ENCODE measurements around the gene PPY.

PPY gene

GRCh38 chr17:43953746-43954145 is 11.5 kb upstream of the PPY start, which contains the start of gene PYY:
Gene PYY, minus strand, starts transcription at chr17:43953940. Its CDS starts 457 bp downstream, at chr17:43953483.
- H3K36me3 ChIP-seq (ENCODE audit: control insufficient read depth in 1 of 2, insufficient read depth in 2 of 2, low read length in 2 of 2): no peaks in the 10 kb centered on the region
- H4K91ac ChIP-seq (ENCODE audit: low read depth, low read length): no peak within 1 kb of the TSS
- no peak within 1 kb of the TSS for H2AFZ ChIP-seq (ENCODE audit: insufficient read depth, low read length, poor library complexity)
- no peak within 1 kb of the TSS for H2BK5ac ChIP-seq (ENCODE audit: low read depth, low read length, poor library complexity)
- no peak for DNase-seq
- no peaks in the 10 kb centered on the region for H3K79me1 ChIP-seq (ENCODE audit: low read length)
- H4K12ac ChIP-seq (ENCODE audit: low read depth, low read length): no peak within 1 kb of the TSS
- no peak within 1 kb of the TSS for H3K4me3 ChIP-seq (ENCODE audit: low read depth, low read length)
- H2AK5ac ChIP-seq (ENCODE audit: low read length): no peak within 1 kb of the TSS
- H2BK120ac ChIP-seq (ENCODE audit: insufficient read depth, low read length, poor library complexity): no peak within 1 kb of the TSS
- H3K9me3 ChIP-seq (ENCODE audit: insufficient read depth, low read depth, low read length): peaks cover 4% of the 10 kb centered on the region
- H3K18ac ChIP-seq (ENCODE audit: low read length): no peak within 1 kb of the TSS
- no peak within 1 kb of the TSS for H2BK12ac ChIP-seq (ENCODE audit: low read length)
- H3K23ac ChIP-seq (ENCODE audit: low read length): no peak within 1 kb of the TSS
- no peak within 1 kb of the TSS for H3K4ac ChIP-seq (ENCODE audit: low read depth, low read length)
- WGBS (ENCODE audit: extremely low coverage, insufficient coverage, insufficient read length): no CpG with 5 or more reads among the region's 11 CpGs
- H3K79me2 ChIP-seq (ENCODE audit: control insufficient read depth, insufficient read depth, low read length, poor library complexity): no peaks in the 10 kb centered on the region
- no peak within 1 kb of the TSS for H3K27ac ChIP-seq (ENCODE audit: low read depth, low read length)
- peaks cover 5 to 11% of the 10 kb centered on the region in 2 experiments for H3K4me1 ChIP-seq (ENCODE audit: control insufficient read depth in 1 of 2, insufficient read depth in 2 of 2, low read length in 2 of 2)
- H4K8ac ChIP-seq (ENCODE audit: low read depth, low read length): no peak within 1 kb of the TSS
- peaks cover 32% of the 10 kb centered on the region for H3K27me3 ChIP-seq (ENCODE audit: insufficient read depth, low read length)
- peak within 1 kb of the TSS; percentile 48 for H3K4me2 ChIP-seq (ENCODE audit: low read length)
- no peak within 1 kb of the TSS for H3K9ac ChIP-seq (ENCODE audit: low read length)
- no peak within 1 kb of the TSS for H3K14ac ChIP-seq (ENCODE audit: low read length)

- no CpG with 5 or more reads among the region's 82 CpGs for WGBS (ENCODE audit: extremely low coverage, insufficient coverage, insufficient read length)
- peaks cover 32% of the 10 kb centered on the region for H3K27me3 ChIP-seq (ENCODE audit: insufficient read depth, low read length)
Measured at GRCh38 chr17:43952724-43953666, 10.7 kb upstream of the PPY start.

GRCh38 chr17:43952351-43952723 is 10.1 kb upstream of the PPY start:
- no peak for DNase-seq
- no CpG with 5 or more reads among the region's 19 CpGs for WGBS (ENCODE audit: extremely low coverage, insufficient coverage, insufficient read length)
- H3K23ac ChIP-seq (ENCODE audit: low read length): no peak overlapping the region

More at GRCh38 chr17:43952724-43953666, 10.7 kb upstream of the PPY start:
- no peak overlapping the region for H3K23ac ChIP-seq (ENCODE audit: low read length)
- no peak overlapping the region for H3K27ac ChIP-seq (ENCODE audit: low read depth, low read length)
- H3K9ac ChIP-seq (ENCODE audit: low read length): no peak overlapping the region
- H3K9me3 ChIP-seq (ENCODE audit: insufficient read depth, low read depth, low read length): peaks cover 4% of the 10 kb centered on the region
- no peak overlapping the region for H3K4ac ChIP-seq (ENCODE audit: low read depth, low read length)
- H2BK120ac ChIP-seq (ENCODE audit: insufficient read depth, low read length, poor library complexity): no peak overlapping the region
- no peak overlapping the region for H3K18ac ChIP-seq (ENCODE audit: low read length)
- H2BK5ac ChIP-seq (ENCODE audit: low read depth, low read length, poor library complexity): no peak overlapping the region
- no peaks in the 10 kb centered on the region for H3K79me1 ChIP-seq (ENCODE audit: low read length)
- H4K12ac ChIP-seq (ENCODE audit: low read depth, low read length): no peak overlapping the region
- H4K91ac ChIP-seq (ENCODE audit: low read depth, low read length): no peak overlapping the region
- no peak overlapping the region for H2AK5ac ChIP-seq (ENCODE audit: low read length)
- no peak overlapping the region for H3K4me3 ChIP-seq (ENCODE audit: low read depth, low read length)
- H3K14ac ChIP-seq (ENCODE audit: low read length): no peak overlapping the region
- H2BK12ac ChIP-seq (ENCODE audit: low read length): no peak overlapping the region
- no peak overlapping the region for H2AFZ ChIP-seq (ENCODE audit: insufficient read depth, low read length, poor library complexity)
- H4K8ac ChIP-seq (ENCODE audit: low read depth, low read length): no peak overlapping the region
- peaks cover 5 to 11% of the 10 kb centered on the region in 2 experiments for H3K4me1 ChIP-seq (ENCODE audit: control insufficient read depth in 1 of 2, insufficient read depth in 2 of 2, low read length in 2 of 2)
- no peaks in the 10 kb centered on the region for H3K79me2 ChIP-seq (ENCODE audit: control insufficient read depth, insufficient read depth, low read length, poor library complexity)
- no peaks in the 10 kb centered on the region for H3K36me3 ChIP-seq (ENCODE audit: control insufficient read depth in 1 of 2, insufficient read depth in 2 of 2, low read length in 2 of 2)
- H3K4me2 ChIP-seq (ENCODE audit: low read length): peak overlapping the region; percentile 48
- no peak for DNase-seq

GRCh38 chr17:43951750-43952149 is 9.5 kb upstream of the PPY start:
- Histone ChIP-seq H3K27me3 (ENCODE audit: insufficient read depth, low read length) (peaks cover 32% of the 10 kb centered on the region), H3K4me2 (ENCODE audit: low read length) (no peak overlapping the region), H3K9ac (ENCODE audit: low read length) (no peak overlapping the region), H3K4me1 (ENCODE audit: control insufficient read depth in 1 of 2, insufficient read depth in 2 of 2, low read length in 2 of 2) (peaks cover 5 to 11% of the 10 kb centered on the region in 2 experiments), H2AK5ac (ENCODE audit: low read length) (no peak overlapping the region), H3K27ac (ENCODE audit: low read depth, low read length) (no peak overlapping the region), H3K23ac (ENCODE audit: low read length) (no peak overlapping the region), H4K91ac (ENCODE audit: low read depth, low read length) (no peak overlapping the region), H4K12ac (ENCODE audit: low read depth, low read length) (no peak overlapping the region), H2BK5ac (ENCODE audit: low read depth, low read length, poor library complexity) (no peak overlapping the region), H2AFZ (ENCODE audit: insufficient read depth, low read length, poor library complexity) (no peak overlapping the region), H3K18ac (ENCODE audit: low read length) (no peak overlapping the region), H3K79me2 (ENCODE audit: control insufficient read depth, insufficient read depth, low read length, poor library complexity) (no peaks in the 10 kb centered on the region), H3K4ac (ENCODE audit: low read depth, low read length) (no peak overlapping the region), H3K4me3 (ENCODE audit: low read depth, low read length) (no peak overlapping the region), H3K14ac (ENCODE audit: low read length) (no peak overlapping the region), H2BK12ac (ENCODE audit: low read length) (no peak overlapping the region), H2BK120ac (ENCODE audit: insufficient read depth, low read length, poor library complexity) (no peak overlapping the region), H3K9me3 (ENCODE audit: insufficient read depth, low read depth, low read length) (peaks cover 4% of the 10 kb centered on the region), H4K8ac (ENCODE audit: low read depth, low read length) (no peak overlapping the region), H3K79me1 (ENCODE audit: low read length) (no peaks in the 10 kb centered on the region), H3K36me3 (ENCODE audit: control insufficient read depth in 1 of 2, insufficient read depth in 2 of 2, low read length in 2 of 2) (no peaks in the 10 kb centered on the region)
- DNase-seq: no peak
- WGBS (ENCODE audit: extremely low coverage, insufficient coverage, insufficient read length): no CpG with 5 or more reads among the region's 4 CpGs

More at GRCh38 chr17:43952351-43952723, 10.1 kb upstream of the PPY start:
- Histone ChIP-seq H3K4me2 (ENCODE audit: low read length) (peak overlapping the region; percentile 48), H3K79me2 (ENCODE audit: control insufficient read depth, insufficient read depth, low read length, poor library complexity) (no peaks in the 10 kb centered on the region), H3K9ac (ENCODE audit: low read length) (no peak overlapping the region), H4K91ac (ENCODE audit: low read depth, low read length) (no peak overlapping the region), H2BK12ac (ENCODE audit: low read length) (no peak overlapping the region), H3K4me3 (ENCODE audit: low read depth, low read length) (no peak overlapping the region), H2BK5ac (ENCODE audit: low read depth, low read length, poor library complexity) (no peak overlapping the region), H3K27me3 (ENCODE audit: insufficient read depth, low read length) (peaks cover 32% of the 10 kb centered on the region), H2BK120ac (ENCODE audit: insufficient read depth, low read length, poor library complexity) (no peak overlapping the region), H3K36me3 (ENCODE audit: control insufficient read depth in 1 of 2, insufficient read depth in 2 of 2, low read length in 2 of 2) (no peaks in the 10 kb centered on the region), H4K12ac (ENCODE audit: low read depth, low read length) (no peak overlapping the region), H3K4ac (ENCODE audit: low read depth, low read length) (no peak overlapping the region), H3K14ac (ENCODE audit: low read length) (no peak overlapping the region), H3K27ac (ENCODE audit: low read depth, low read length) (no peak overlapping the region), H3K4me1 (ENCODE audit: control insufficient read depth in 1 of 2, insufficient read depth in 2 of 2, low read length in 2 of 2) (peaks cover 5 to 11% of the 10 kb centered on the region in 2 experiments), H3K9me3 (ENCODE audit: insufficient read depth, low read depth, low read length) (peaks cover 4% of the 10 kb centered on the region), H3K79me1 (ENCODE audit: low read length) (no peaks in the 10 kb centered on the region), H4K8ac (ENCODE audit: low read depth, low read length) (no peak overlapping the region), H3K18ac (ENCODE audit: low read length) (no peak overlapping the region), H2AK5ac (ENCODE audit: low read length) (no peak overlapping the region), H2AFZ (ENCODE audit: insufficient read depth, low read length, poor library complexity) (no peak overlapping the region)
